Suprapubic skin (tissue), 4 donors: ENCODE data around the gene ZMYM3.

Experiments used
- EP300 ChIP-seq: sonication (generic); formaldehyde crosslinking; IDR thresholded peaks from one replicate; pipeline ENCODE4 v1.6.1; 2017; ENCODE audit warnings: antibody characterized with exemption
- POLR2A ChIP-seq, 2 donors: fragments of 450-650 bp; IDR thresholded peaks; one replicate each; pipeline ENCODE4 v1.6.1; 2017; ENCODE audit warnings: antibody characterized with exemption in 2 of 2, mild to moderate bottlenecking in 2 of 2, moderate library complexity in 2 of 2
- POLR2AphosphoS5 ChIP-seq, 3 donors: sonication (generic); formaldehyde crosslinking; IDR thresholded peaks; one replicate each; pipeline ENCODE4 v1.6.1; 2017; ENCODE audit warnings: antibody characterized with exemption in 3 of 3
- TF ChIP-seq, protein P1 (sequence below), 2 donors: fragments of 200-600 bp in 1 of 2; fragments of 450-650 bp in 1 of 2; sonication (generic) in 1 of 2; IDR thresholded peaks; one replicate each; pipeline ENCODE4 v1.5.1; 2016 to 2019; ENCODE audit warnings: antibody characterized with exemption in 2 of 2, mild to moderate bottlenecking in 1 of 2, moderate library complexity in 1 of 2

DNA sequence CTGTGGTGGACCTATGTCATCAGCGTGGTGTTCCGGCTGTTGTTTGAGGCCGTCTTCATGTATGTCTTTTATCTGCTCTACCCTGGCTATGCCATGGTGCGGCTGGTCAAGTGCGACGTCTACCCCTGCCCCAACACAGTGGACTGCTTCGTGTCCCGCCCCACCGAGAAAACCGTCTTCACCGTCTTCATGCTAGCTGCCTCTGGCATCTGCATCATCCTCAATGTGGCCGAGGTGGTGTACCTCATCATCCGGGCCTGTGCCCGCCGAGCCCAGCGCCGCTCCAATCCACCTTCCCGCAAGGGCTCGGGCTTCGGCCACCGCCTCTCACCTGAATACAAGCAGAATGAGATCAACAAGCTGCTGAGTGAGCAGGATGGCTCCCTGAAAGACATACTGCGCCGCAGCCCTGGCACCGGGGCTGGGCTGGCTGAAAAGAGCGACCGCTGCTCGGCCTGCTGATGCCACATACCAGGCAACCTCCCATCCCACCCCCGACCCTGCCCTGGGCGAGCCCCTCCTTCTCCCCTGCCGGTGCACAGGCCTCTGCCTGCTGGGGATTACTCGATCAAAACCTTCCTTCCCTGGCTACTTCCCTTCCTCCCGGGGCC is 29.7 kb downstream of the ZMYM3 start:
- TF ChIP-seq, protein P1, sequence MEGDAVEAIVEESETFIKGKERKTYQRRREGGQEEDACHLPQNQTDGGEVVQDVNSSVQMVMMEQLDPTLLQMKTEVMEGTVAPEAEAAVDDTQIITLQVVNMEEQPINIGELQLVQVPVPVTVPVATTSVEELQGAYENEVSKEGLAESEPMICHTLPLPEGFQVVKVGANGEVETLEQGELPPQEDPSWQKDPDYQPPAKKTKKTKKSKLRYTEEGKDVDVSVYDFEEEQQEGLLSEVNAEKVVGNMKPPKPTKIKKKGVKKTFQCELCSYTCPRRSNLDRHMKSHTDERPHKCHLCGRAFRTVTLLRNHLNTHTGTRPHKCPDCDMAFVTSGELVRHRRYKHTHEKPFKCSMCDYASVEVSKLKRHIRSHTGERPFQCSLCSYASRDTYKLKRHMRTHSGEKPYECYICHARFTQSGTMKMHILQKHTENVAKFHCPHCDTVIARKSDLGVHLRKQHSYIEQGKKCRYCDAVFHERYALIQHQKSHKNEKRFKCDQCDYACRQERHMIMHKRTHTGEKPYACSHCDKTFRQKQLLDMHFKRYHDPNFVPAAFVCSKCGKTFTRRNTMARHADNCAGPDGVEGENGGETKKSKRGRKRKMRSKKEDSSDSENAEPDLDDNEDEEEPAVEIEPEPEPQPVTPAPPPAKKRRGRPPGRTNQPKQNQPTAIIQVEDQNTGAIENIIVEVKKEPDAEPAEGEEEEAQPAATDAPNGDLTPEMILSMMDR (IDR thresholded peaks at IDR 0.05), result no peak
- TF ChIP-seq POLR2AphosphoS5 (IDR thresholded peaks at IDR 0.05) (no peak), POLR2A (IDR thresholded peaks at IDR 0.05) (no peak), EP300 (no peak)
